Mononuclear cell (primary cell): ENCODE results near the gene MRPL58. TPM values are rescaled to one million over a fixed set of nuclear protein-coding genes. Genes with fewer than 3 reads are reported as not detected.
A peak's percentile ranks its signal among the peaks of the same experiment; 100 is the strongest.
"Not testable (repeated sequence)": the region's sequence is repeated elsewhere in the genome, so short reads cannot be mapped to it uniquely, and the experiment has no call there.

Source experiments
- H3K27me3 ChIP-seq: 2 replicates; pipeline ENCODE4 v1.6.0; 2011; ENCODE audit warnings: low read length, control low read depth; ENCODE audit not compliant: insufficient read depth
- H3K4me1 ChIP-seq: 2 replicates; pipeline ENCODE4 v1.5.1; 2011; ENCODE audit warnings: mild to moderate bottlenecking, low read length, control low read depth; ENCODE audit not compliant: insufficient read depth
- H3K4me3 ChIP-seq: 2 replicates; pipeline ENCODE4 v1.5.1; 2011; ENCODE audit warnings: mild to moderate bottlenecking, low read length, moderate library complexity
- H3K9me3 ChIP-seq: 2 replicates; pipeline ENCODE4 v1.5.1; 2011; ENCODE audit warnings: low read depth, mild to moderate bottlenecking, control low read depth, low read length
- total RNA-seq: library from RNA; depleted of rRNA; stranded (reverse); fragments of >200 nt; gene quantifications from one replicate; pipeline ENCODE4 v1.2.3, GENCODE V29; 2012

The MRPL58 gene
- total RNA-seq, result 8.6 TPM

DNA sequence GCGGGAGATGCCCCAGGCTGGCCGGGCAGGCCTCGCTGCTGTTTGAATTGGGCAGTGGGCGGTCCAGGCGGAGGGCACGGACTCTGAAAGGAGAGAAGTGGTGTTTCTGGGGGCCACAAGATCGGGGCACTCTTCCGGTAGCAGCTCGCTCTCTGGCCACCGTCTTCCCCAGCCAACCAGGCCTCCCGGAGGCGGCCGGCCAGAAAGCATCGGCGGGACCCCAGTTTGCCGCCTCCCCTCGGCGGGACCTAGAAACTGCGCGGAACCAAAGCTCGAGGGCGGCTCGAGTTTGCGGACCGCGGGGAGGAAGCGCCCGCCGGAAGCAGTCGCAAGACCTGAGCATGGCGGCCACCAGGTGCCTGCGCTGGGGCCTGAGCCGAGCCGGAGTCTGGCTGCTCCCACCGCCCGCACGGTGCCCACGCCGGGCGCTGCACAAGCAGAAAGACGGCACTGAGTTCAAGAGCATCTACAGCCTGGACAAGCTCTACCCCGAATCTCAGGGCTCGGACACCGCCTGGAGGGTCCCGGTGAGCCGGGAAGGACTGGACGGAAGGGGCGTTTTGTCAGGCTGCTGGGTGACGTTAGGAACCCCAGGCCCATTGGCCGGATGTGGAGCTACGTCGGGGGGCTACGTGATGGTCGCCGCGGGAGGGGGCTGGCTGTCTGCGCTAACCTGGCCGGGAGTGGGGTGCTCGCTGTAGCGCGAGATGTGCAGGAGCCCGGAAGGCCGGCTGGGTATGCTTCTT is at the start of gene MRPL58:
MRPL58 (plus strand) TSS at position 325 of the 746 bp plus-strand sequence; CDS start at position 342, 17 bp downstream.
- peak within 1 kb of the TSS; percentile 76 for H3K4me3 ChIP-seq
- H3K27me3 ChIP-seq, result no peaks in the 10 kb centered on the region
- H3K4me1 ChIP-seq, result peaks cover 21% of the 10 kb centered on the region
- no peaks in the 10 kb centered on the region for H3K9me3 ChIP-seq

DNA sequence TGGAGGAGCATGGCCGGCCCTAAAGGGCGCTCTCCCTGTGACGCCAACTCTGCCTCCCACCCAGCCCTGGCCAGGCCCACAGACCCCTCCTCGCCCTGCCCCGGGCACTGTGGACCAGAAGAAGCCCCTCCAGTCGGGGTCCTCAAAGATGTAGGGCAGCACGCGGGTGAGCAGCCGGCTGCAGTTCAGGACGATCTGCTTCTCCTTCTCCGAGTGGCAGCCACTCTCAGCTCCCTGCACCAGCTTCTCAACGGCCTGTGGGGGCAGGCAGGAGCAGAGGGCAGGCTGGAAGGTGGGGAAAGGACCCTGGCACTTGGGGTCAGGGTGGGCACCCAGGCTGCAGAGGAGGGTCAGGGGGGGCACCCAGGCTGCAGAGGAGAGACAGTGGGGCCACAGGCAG is 48.8 kb upstream of the MRPL58 start:
- Histone ChIP-seq H3K4me3 (no peak overlapping the region), H3K9me3 (no peaks in the 10 kb centered on the region), H3K27me3 (no peaks in the 10 kb centered on the region), H3K4me1 (no peaks in the 10 kb centered on the region)

DNA sequence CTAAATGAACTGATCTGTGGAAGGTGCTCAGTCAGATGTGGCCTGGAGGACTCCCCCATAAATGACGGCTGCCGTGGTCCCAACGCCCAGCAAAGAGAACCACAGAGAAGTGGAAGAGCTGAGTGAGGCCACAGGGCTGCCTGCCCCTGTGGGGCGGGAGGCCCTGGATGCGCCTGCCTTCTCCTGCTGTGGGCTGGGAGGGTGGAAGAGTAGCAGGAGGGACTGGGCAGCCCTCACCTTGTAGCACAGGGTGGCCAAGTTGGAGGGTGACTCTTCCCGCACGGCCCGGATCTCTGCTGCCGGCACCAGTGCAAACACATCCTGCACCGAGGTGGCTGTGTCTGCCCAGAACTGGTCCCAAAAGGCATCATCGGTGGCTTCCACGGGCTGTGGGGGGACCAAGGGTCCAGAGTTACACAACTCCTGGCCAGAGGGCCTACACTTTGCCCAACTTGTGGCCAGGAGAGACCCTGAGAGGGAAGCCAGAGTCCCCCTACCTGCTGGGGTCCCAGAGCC is 48.2 kb upstream of the MRPL58 start:
- Histone ChIP-seq H3K27me3 (no peaks in the 10 kb centered on the region), H3K9me3 (no peaks in the 10 kb centered on the region), H3K4me3 (no peak overlapping the region), H3K4me1 (no peaks in the 10 kb centered on the region)

DNA sequence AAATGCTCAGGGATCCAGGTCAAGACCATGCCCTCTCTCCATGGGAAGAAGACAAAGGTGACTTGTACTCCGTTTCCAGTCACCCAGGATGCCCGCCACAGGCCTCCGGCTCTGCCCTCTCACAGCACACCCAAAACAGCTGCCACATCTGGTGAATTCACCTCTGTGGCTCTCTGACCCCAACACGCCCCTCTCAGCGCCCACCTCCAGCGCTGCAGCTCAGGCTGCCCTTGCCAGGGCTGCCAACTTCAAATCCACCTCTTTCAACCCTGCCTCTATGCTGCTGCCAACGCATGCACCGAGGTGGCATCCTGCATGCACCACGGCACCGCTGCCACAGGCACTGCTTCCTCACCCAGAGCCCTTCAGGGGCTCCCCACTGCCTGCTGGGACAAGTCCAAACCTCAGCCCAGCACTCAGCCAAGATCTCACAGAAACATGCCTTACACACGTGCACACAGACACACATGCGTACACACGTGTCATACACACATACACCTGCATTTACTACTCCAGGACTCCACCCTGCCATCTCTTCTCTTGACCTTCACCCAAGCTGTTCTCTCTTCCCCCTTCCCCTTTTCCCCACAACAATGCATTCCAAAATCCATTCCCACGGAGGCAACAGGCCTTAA is 47.4 kb upstream of the MRPL58 start:
- H3K9me3 ChIP-seq, result no peaks in the 10 kb centered on the region
- no peaks in the 10 kb centered on the region for H3K4me1 ChIP-seq
- no peaks in the 10 kb centered on the region for H3K27me3 ChIP-seq

DNA sequence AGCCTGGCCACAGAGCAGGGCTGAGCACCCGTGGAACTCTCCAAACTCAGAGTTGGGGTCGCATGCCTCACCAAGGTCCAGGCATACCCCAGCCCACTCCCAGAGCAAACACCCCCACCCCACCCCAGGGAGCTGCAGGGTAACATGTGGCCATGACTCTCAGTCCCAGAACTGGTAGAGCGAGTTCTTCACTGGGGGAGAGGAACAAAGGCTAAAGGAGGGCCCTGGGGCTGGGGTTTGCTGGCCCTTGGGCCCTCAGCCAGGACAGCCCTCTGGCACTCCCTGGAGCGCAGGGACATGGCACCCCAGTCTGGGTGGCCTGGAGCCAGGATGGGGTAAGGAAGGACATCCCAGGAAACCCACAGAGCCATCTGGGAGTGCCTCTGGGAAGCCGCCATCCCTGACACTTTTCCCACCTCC is 44.1 kb upstream of the MRPL58 start:
- H3K4me3 ChIP-seq, result no peak overlapping the region
- no peaks in the 10 kb centered on the region for H3K9me3 ChIP-seq
- peaks cover 15% of the 10 kb centered on the region for H3K27me3 ChIP-seq
- H3K4me1 ChIP-seq, result peaks cover 8% of the 10 kb centered on the region

More for the DNA sequence above, 47.4 kb upstream of the MRPL58 start:
- no peak overlapping the region for H3K4me3 ChIP-seq

DNA sequence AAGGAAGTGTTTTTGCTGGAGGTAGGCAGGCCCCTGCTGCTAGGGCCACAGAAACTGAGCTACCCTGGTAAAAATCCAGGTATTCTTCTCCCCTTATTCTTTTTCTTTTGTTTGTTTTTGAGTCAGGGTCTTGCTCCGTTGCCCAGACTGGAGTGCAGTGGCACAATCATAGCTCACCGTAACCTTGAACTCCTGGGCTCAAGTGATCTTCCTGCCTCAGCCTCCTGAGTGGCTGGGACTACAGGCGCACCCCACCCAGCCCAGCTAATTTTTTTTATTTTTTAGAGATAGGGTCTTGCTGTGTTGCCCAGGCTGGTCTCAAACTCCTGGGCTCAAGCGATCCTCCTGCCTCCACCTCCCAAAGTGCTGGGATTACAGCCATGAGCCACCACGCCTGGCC is 43.0 kb upstream of the MRPL58 start:
- H3K9me3 ChIP-seq, H3K4me1 ChIP-seq, H3K4me3 ChIP-seq: not testable (repeated sequence)
- peaks cover 25% of the 10 kb centered on the region for H3K27me3 ChIP-seq

DNA sequence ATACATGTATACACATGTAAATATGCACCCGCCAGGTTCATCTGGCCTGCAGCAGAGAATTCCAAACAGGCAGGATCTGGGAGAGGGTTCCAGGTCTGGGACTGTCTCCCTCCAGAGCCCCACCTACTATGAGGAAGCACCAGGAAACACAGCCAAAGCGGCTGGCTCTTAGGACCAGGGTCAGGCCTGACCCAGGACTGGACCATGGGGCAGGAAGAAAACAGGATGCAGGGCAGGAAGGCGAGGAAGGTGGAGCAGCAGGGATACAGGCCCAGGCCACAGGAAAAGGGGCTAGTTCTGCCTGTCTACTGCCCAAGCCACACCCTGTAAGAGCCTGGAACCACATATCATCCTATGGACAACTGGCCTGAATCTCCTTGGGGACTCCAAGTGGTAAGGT is 42.1 kb upstream of the MRPL58 start:
- Histone ChIP-seq H3K4me1 (peaks cover 8% of the 10 kb centered on the region), H3K4me3 (no peak overlapping the region), H3K27me3 (peaks cover 34% of the 10 kb centered on the region)

DNA sequence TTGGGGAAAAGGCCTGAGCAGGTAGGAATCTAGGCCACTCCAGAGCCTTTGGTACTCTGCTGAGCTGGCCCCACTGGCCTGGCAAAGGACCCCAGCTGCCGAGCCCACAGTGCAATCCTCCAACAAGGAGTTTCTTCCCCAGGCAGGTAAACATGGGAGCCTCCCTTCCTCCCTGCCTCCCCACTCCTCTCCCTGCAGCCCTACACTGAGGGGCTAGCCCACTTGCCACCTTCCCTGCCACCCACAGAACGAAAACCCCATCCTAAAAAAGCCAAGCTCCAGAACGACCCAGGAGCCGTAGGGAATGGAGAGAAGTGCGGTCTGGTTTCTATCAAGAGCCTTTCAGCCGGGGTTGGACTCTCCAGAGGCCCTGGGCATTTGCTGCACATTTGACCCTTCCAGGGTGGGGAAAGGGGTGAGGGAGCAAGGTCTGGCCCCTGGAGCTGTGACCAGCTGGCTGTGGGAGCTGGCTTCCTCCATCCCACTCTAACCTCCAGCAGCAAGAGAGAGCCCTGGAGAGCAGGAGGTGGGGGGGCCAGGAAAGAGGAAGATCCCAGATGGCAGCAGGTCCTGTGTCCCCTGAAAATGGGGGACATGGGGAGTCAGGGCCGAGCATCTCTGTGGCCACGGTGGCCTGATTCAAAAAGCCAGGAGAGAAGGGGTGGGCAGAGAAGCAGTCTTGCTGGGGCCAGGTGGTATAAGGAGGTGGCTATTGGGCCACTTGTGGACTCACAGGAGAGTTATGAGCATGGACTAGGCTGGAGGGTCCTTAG is 41.2 kb upstream of the MRPL58 start:
- H3K9me3 ChIP-seq, result no peaks in the 10 kb centered on the region
- H3K4me3 ChIP-seq, result no peak overlapping the region
- H3K4me1 ChIP-seq, result peaks cover 8% of the 10 kb centered on the region

More for the DNA sequence above, 42.1 kb upstream of the MRPL58 start:
- no peaks in the 10 kb centered on the region for H3K9me3 ChIP-seq

DNA sequence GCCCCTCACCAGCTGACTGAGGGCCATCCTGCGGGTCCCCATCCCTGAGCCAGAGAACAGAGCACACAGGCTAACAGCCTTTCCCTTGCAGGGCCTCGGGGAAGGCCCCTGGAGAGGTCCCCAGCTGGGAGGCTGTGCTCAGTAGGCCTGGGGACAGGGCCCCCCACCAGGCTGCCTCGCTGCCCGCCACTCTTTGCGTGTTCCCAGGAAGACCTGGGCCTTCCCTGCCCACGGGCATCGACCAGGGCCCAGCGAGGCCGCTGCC is 40.7 kb upstream of the MRPL58 start:
- Histone ChIP-seq H3K4me1 (peaks cover 8% of the 10 kb centered on the region), H3K4me3 (no peak overlapping the region), H3K9me3 (no peaks in the 10 kb centered on the region), H3K27me3 (peaks cover 39% of the 10 kb centered on the region)

More for the DNA sequence above, 41.2 kb upstream of the MRPL58 start:
- H3K27me3 ChIP-seq, result peaks cover 39% of the 10 kb centered on the region

DNA sequence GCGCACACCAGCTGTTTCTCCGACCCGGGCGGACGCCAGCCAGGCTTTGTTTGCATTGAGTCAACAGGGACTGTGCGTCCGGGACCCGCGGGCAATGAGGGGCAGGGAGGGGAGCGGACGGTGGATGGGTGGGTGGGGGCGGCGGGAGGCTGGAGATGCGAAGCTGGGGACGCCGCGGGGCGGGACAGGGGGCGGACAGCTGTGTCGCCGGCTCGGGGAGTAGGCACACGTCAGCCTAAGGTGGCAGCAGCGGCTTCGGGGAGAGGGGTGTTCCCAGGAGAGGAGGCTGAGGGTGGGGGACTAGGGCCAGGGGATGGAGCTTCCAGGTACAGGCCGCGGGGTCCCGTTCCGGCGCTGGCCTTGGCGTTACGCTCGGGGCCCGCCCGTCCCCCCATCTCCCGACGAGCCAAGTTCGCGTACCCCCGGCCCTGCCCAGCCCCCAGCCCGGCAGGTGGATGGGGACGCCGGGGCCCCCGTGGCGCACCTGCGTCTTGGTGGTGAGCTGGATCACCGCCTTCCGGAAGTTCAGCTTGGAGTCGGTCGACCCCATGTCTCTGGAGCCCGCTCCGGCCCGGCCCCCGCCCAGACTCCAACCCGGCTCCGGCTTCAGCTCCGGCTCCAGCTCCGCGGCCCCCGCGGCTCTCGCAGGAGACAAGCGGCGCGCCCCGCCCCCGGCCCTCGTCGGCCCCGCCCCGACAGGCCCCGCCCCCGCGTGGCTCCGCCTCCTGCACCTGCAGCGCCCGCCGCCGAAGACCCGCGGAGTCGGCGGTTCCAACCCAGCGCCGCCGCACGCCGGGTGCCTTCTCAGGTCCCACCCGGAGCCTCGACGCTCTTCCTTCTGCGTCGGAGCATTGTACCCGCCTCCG is 40.1 kb upstream of the MRPL58 start, which contains the start of gene HID1:
HID1 (minus strand) TSS at position 653 of the 866 bp plus-strand sequence; CDS start at position 550, 103 bp downstream.
- Histone ChIP-seq H3K27me3 (peaks cover 39% of the 10 kb centered on the region), H3K4me1 (peaks cover 8% of the 10 kb centered on the region), H3K9me3 (no peaks in the 10 kb centered on the region), H3K4me3 (peak within 1 kb of the TSS; percentile 35)

DNA sequence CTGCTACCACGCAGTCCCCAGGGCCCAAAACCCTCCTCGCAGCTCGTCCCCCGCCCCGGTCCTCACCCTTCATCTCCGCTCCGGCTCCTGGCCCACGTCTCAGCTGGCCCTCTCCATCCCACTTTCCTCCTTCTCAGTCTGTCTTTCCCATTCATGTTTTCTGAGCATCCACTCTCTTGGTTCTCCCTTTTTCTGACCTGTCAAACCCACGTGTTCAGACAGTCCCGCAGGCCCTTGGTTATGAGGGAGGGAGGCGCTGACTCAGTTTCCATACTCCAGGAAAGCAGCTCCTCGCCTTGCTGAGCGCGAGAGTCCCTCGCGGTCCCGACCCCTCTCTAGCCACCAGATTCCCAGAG is 39.5 kb upstream of the MRPL58 start:
- Histone ChIP-seq H3K27me3 (peaks cover 39% of the 10 kb centered on the region), H3K9me3 (no peaks in the 10 kb centered on the region), H3K4me3 (no peak overlapping the region), H3K4me1 (peaks cover 8% of the 10 kb centered on the region)

DNA sequence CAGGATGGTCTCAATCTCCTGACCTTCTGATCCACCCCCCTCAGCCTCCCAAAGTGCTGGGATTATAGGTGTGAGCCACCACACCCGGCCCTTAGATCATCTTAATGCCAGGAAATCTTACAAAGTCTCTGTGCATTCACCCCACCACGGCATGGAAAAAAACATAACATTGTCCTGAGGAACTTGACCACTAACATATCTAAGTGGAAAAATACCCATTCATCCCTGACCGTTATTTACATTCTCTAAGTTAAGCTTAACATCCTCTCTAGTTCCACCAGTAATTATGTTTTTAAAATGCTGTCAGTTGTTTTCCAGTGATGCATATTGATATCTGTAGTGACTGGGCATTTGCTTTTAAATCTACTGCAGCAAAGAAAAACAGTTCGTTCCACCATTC is 36.5 kb upstream of the MRPL58 start:
- Histone ChIP-seq H3K4me3 (no peak overlapping the region), H3K9me3 (no peaks in the 10 kb centered on the region), H3K27me3 (peaks cover 40% of the 10 kb centered on the region), H3K4me1 (peaks cover 10% of the 10 kb centered on the region)

DNA sequence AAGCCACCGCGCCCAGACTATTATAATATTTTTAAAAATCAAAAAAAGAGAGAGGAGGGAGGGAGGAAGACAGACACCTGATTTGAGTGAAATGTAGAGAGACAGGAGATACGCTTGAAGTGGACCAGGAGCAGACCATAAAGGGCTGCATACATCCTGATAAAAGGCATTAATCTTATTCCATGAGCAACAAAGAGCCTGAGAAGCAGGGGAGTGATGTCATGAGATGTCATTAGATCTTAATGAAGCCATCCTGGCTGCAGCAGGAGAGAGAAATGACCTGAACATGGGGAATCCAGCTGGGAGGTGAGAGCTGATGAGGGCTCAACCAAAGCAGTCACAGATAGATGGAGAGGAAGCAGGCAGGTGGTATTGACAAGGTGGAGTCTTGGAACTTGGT is 34.7 kb upstream of the MRPL58 start:
- Histone ChIP-seq H3K4me1 (peaks cover 24% of the 10 kb centered on the region), H3K4me3 (no peak overlapping the region)

DNA sequence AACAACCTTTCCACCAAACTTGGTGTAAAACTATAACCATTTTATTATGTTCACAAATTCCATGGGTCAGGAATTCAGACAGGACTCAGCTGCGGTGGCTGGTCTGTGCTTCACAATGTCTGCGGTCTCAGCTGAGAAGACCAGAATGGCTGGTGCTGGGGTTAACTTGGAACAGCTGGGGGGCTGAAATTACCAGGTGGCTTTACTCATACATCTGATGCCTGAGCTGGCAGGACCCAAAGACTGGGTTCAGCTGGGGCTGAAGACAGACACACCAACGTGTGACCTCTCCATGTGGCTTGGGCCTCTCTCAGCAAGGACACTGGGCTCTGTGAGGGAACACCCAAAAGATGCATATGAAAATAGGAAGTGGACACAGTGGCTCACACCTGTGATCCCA is 34.2 kb upstream of the MRPL58 start:
- Histone ChIP-seq H3K9me3 (no peaks in the 10 kb centered on the region), H3K4me3 (no peak overlapping the region), H3K27me3 (peaks cover 43% of the 10 kb centered on the region), H3K4me1 (peaks cover 20% of the 10 kb centered on the region)

More for the DNA sequence above, 34.7 kb upstream of the MRPL58 start:
- H3K9me3 ChIP-seq, result no peaks in the 10 kb centered on the region
- H3K27me3 ChIP-seq, result peaks cover 45% of the 10 kb centered on the region
